HG02571 (cell line): Measurements from ENCODE around the gene SLC22A23.
"Not testable (repeated sequence)": the region's sequence is repeated elsewhere in the genome, so short reads cannot be mapped to it uniquely, and the experiment has no call there.

Experiments
- ATAC-seq: cut with Tn5 transposase; IDR thresholded peaks from one replicate; pipeline ENCODE4 v1.9.1; 2021; ENCODE audit warnings: mild to moderate bottlenecking, moderate library complexity; ENCODE audit not compliant: unreplicated experiment

The SLC22A23 gene

GRCh38 chr6:3252369-3252768 is 204.5 kb downstream of the SLC22A23 start:
- no peak for ATAC-seq

- ATAC-seq = no peak
Measured at GRCh38 chr6:3251462-3252314, 205.2 kb downstream of the SLC22A23 start.

GRCh38 chr6:3250231-3250675 is 206.6 kb downstream of the SLC22A23 start:
- no peak for ATAC-seq

- ATAC-seq = no peak
Measured at GRCh38 chr6:3249821-3250220, 207.0 kb downstream of the SLC22A23 start.

- no peak for ATAC-seq
Measured at GRCh38 chr6:3247255-3248146, 209.3 kb downstream of the SLC22A23 start.

GRCh38 chr6:3245216-3245615 is 211.6 kb downstream of the SLC22A23 start:
- ATAC-seq = no peak

GRCh38 chr6:3244832-3245161 is 212.1 kb downstream of the SLC22A23 start:
- ATAC-seq = not testable (repeated sequence)

GRCh38 chr6:3244003-3244831 is 212.6 kb downstream of the SLC22A23 start:
- ATAC-seq = no peak

- ATAC-seq = no peak
Measured at GRCh38 chr6:3242768-3243167, 214.1 kb downstream of the SLC22A23 start.

GRCh38 chr6:3241745-3242144 is 215.1 kb downstream of the SLC22A23 start:
- not testable (repeated sequence) for ATAC-seq

GRCh38 chr6:3240595-3240994 is 216.3 kb downstream of the SLC22A23 start:
- ATAC-seq = no peak

GRCh38 chr6:3239110-3239830 is 217.6 kb downstream of the SLC22A23 start:
- no peak for ATAC-seq

GRCh38 chr6:3237761-3238662 is 218.8 kb downstream of the SLC22A23 start:
- no peak for ATAC-seq

GRCh38 chr6:3236005-3236404 is 220.8 kb downstream of the SLC22A23 start:
- no peak for ATAC-seq

- ATAC-seq = no peak
Measured at GRCh38 chr6:3235486-3235885, 221.4 kb downstream of the SLC22A23 start.

GRCh38 chr6:3233904-3234303 is 222.9 kb downstream of the SLC22A23 start:
- no peak for ATAC-seq

GRCh38 chr6:3233321-3233720 is 223.5 kb downstream of the SLC22A23 start:
- ATAC-seq = no peak

GRCh38 chr6:3232017-3232945 is 224.6 kb downstream of the SLC22A23 start:
- ATAC-seq = no peak
